Type B pancreatic cell (in vitro differentiated cells): ENCODE data around the gene POU2F2. TPM values are rescaled to one million over a fixed set of nuclear protein-coding genes. Genes with fewer than 3 reads are reported as not detected.

ENCODE experiments used
- DNase-seq: peaks from one replicate; pipeline ENCODE4 v3.0.0; 2021; ENCODE audit warnings: mixed read lengths; ENCODE audit not compliant: unreplicated experiment; ENCODE audit errors: extremely low spot score
- H3K27ac Mint-ChIP-seq: 2 replicates; pipeline ENCODE4 v1.8.0; 2021; ENCODE audit warnings: mild to moderate bottlenecking, mixed read lengths
- H3K27me3 Mint-ChIP-seq: 2 replicates; pipeline ENCODE4 v1.8.0; 2021; ENCODE audit warnings: mixed read lengths
- H3K36me3 Mint-ChIP-seq: 2 replicates; pipeline ENCODE4 v1.8.0; 2021; ENCODE audit warnings: mixed read lengths
- H3K4me1 Mint-ChIP-seq: one replicate; pipeline ENCODE4 v1.8.0; 2021; ENCODE audit warnings: mixed read lengths; ENCODE audit not compliant: unreplicated experiment
- H3K4me3 Mint-ChIP-seq: 2 replicates; pipeline ENCODE4 v1.8.0; 2021; ENCODE audit warnings: mild to moderate bottlenecking, mixed read lengths
- H3K9me3 Mint-ChIP-seq: 2 replicates; pipeline ENCODE4 v1.8.0; 2021; ENCODE audit warnings: mixed read lengths
- CTCF ChIP-seq: fragments of 200-600 bp; sonication (generic); conservative IDR thresholded peaks from 2 replicates; pipeline ENCODE4 v1.5.0; 2021; ENCODE audit warnings: antibody characterized with exemption, mild to moderate bottlenecking
- microRNA-seq: library from miRNA; unstranded; fragments of <30 nt; microRNA quantifications from one replicate; pipeline ENCODE4, GENCODE V29; 2020
- total RNA-seq: library from RNA; stranded (reverse); gene quantifications from 2 replicates; pipeline ENCODE4 v1.2.1, GENCODE V29; 2021; ENCODE audit warnings: low replicate concordance

Gene POU2F2
- total RNA-seq, 1 donor from 2014 or later = 1.7 TPM

GRCh38 chr19:42037649-42038048, 94.6 kb downstream of the POU2F2 start:
- Mint-ChIP-seq H3K36me3 (no peaks in the 10 kb centered on the region), H3K9me3 (no peaks in the 10 kb centered on the region), H3K4me3 (no peak overlapping the region), H3K27me3 (peaks cover 4% of the 10 kb centered on the region), H3K27ac (no peak overlapping the region), H3K4me1 (peaks cover 2% of the 10 kb centered on the region)
- TF ChIP-seq CTCF = no peak
- no peak for DNase-seq

Small RNAs within 50 kb of the gene (microRNA-seq; reads per million reads assigned to microRNA genes)
- gene MIR4323 = not detected

Other genes with a start within 250 kb of the POU2F2 start
- 51.7 and 58.9 TPM in 2 replicates for gene ARHGEF1, start 249.3 kb downstream of the POU2F2 start, total RNA-seq
- 0.17 and 0.24 TPM in 2 replicates for gene ERFL, start 204.0 kb downstream of the POU2F2 start, total RNA-seq
- 124 and 140 TPM in 2 replicates for gene RABAC1, start 173.1 kb downstream of the POU2F2 start, total RNA-seq
- gene ATP1A3, start 138.2 kb downstream of the POU2F2 start, total RNA-seq = 5.6 TPM in 1 of 2 replicates, not detected in the other
- 1.8 and 5.8 TPM in 2 replicates for gene GRIK5, start 62.2 kb downstream of the POU2F2 start, total RNA-seq
- gene ZNF574, start 56.3 kb downstream of the POU2F2 start, total RNA-seq = 20.1 and 20.5 TPM in 2 replicates
- gene DEDD2, start 85.2 kb upstream of the POU2F2 start, total RNA-seq = 23.7 and 29.3 TPM in 2 replicates
- 18.2 and 19.3 TPM in 2 replicates for gene ZNF526, start 87.9 kb upstream of the POU2F2 start, total RNA-seq
- gene GSK3A, start 110.2 kb upstream of the POU2F2 start, total RNA-seq = 43.5 and 49.1 TPM in 2 replicates
- 54.9 and 78.9 TPM in 2 replicates for gene ERF, start 122.7 kb upstream of the POU2F2 start, total RNA-seq
- gene CIC, start 136.8 kb upstream of the POU2F2 start, total RNA-seq = 44.8 and 70.3 TPM in 2 replicates
- gene PRR19, start 169.7 kb upstream of the POU2F2 start, total RNA-seq = 2.2 and 2.4 TPM in 2 replicates
- gene PAFAH1B3, start 170.2 kb upstream of the POU2F2 start, total RNA-seq = 50.3 and 97.4 TPM in 2 replicates
- 0.88 and 3.6 TPM in 2 replicates for gene TMEM145, start 180.9 kb upstream of the POU2F2 start, total RNA-seq
- 30.7 and 49.5 TPM in 2 replicates for gene MEGF8, start 193.2 kb upstream of the POU2F2 start, total RNA-seq